Measurements from ENCODE around the gene ARSD. TPM values are rescaled to one million over a fixed set of nuclear protein-coding genes. Genes with fewer than 3 reads are reported as not detected.

Gene ARSD
- total and polyA plus RNA-seq, 2 of the 13 experiments (the other 11 are each of a cell fraction or from before 2014, with no cell fraction given): 4.8 to 6.8 TPM

DNA sequence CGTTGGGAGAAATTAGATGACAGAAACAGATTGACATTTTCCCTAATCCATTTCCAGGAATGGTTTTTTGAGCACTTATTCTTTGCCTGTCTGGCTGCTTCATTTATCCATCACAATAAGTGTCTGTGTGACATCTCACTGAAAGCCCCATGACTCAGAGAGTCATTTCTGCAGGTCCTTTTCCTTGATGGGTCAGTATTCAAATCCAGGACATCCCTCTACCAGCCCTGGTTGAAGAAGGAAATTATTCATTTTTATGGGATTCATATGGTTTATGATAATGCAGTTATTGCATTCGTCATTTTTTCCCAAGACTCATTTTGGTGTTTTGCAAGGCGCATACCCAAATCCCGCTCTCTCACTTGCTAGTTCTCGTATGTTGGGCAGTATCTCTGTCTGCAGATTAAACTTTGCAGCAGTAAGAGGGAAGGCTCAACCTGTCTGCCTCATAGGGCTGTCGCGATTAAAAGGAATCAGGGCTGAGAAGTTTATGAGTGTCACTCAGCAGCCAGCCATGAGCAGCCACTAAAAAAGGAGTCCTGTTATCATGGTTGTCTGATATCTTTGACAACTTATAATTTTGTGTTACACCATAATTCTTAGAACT is 56.4 kb downstream of the ARSD start:
- in situ Hi-C loops (cut with HindIII; ENCODE audit: extremely low pct_ligation_motif_present, low pct_unique_long_range_greater_than_20kb) (no loop called here), intact Hi-C loops (cut with micrococcal nuclease; ENCODE audit: unreplicated experiment) (no loop called here)
- Histone ChIP-seq H3K9me3 (ENCODE audit: low read length) (no peaks in the 10 kb centered on the region), H3K27me3 (ENCODE audit: control insufficient read depth in 1 of 2, insufficient read depth in 2 of 2, low read length in 2 of 2) (no peaks in the 10 kb centered on the region), H3K4me2 (ENCODE audit: low read depth, low read length) (no peak overlapping the region), H3K4me1 (ENCODE audit: insufficient read depth, low read length) (no peaks in the 10 kb centered on the region), H4K20me1 (ENCODE audit: insufficient read depth, low read length) (no peaks in the 10 kb centered on the region), H3K4me3 (replicated peaks in 1 of 3; ENCODE audit: insufficient read depth in 1 of 3, low read depth in 2 of 3, low read length in 3 of 3) (no peak overlapping the region), H3K36me3 (replicated peaks in 1 of 2; ENCODE audit: control insufficient read depth in 1 of 2, insufficient read depth in 2 of 2, low read length in 2 of 2) (no peaks in the 10 kb centered on the region), H2AFZ (ENCODE audit: low read length) (no peak overlapping the region), H3K9ac (ENCODE audit: insufficient read depth, low read depth, low read length) (no peak overlapping the region), H3K27ac (ENCODE audit: extremely low read length, insufficient read depth, low read length) (no peak overlapping the region), H3K79me2 (ENCODE audit: insufficient read depth, low read length) (no peaks in the 10 kb centered on the region)
- ChIA-PET CTCF (ENCODE audit: low intra/inter-chr PET ratio, low total read pairs) (no interaction called here), POLR2A (no interaction called here)
- 98% methylated on average over 7 of the region's 7 CpGs for WGBS (ENCODE audit: low lambda C conversion rate)
- DNase-seq (ENCODE audit: low spot score): no peak
- no peak for TF ChIP-seq DR1 (CRISPR knock-in tag; IDR thresholded peaks at IDR 0.05)
- no peak for TF ChIP-seq PCBP2 (optimal IDR thresholded peaks at IDR 0.05; ENCODE audit: low read depth, low read length, poor library complexity, severe bottlenecking)
- TF ChIP-seq ZNF264 (CRISPR knock-in tag; IDR thresholded peaks at IDR 0.05): no peak
- TF ChIP-seq PAWR (CRISPR knock-in tag; IDR thresholded peaks at IDR 0.05; ENCODE audit: borderline replicate concordance): no peak
- no peak for TF ChIP-seq ZNF382 (CRISPR knock-in tag; IDR thresholded peaks at IDR 0.05; ENCODE audit: borderline replicate concordance)
- TF ChIP-seq SYNCRIP (IDR thresholded peaks at IDR 0.05; ENCODE audit: insufficient read depth, low read depth, low read length): no peak
- TF ChIP-seq, protein P1, sequence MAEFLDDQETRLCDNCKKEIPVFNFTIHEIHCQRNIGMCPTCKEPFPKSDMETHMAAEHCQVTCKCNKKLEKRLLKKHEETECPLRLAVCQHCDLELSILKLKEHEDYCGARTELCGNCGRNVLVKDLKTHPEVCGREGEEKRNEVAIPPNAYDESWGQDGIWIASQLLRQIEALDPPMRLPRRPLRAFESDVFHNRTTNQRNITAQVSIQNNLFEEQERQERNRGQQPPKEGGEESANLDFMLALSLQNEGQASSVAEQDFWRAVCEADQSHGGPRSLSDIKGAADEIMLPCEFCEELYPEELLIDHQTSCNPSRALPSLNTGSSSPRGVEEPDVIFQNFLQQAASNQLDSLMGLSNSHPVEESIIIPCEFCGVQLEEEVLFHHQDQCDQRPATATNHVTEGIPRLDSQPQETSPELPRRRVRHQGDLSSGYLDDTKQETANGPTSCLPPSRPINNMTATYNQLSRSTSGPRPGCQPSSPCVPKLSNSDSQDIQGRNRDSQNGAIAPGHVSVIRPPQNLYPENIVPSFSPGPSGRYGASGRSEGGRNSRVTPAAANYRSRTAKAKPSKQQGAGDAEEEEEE (CRISPR knock-in tag; IDR thresholded peaks at IDR 0.05; ENCODE audit: borderline replicate concordance): no peak
- TF ChIP-seq SRSF4 (IDR thresholded peaks at IDR 0.05; ENCODE audit: low read depth, low read length, poor library complexity, severe bottlenecking): no peak
- no peak for TF ChIP-seq HMGA1 (CRISPR knock-in tag; conservative IDR thresholded peaks at IDR 0.05)
- TF ChIP-seq, protein P2, sequence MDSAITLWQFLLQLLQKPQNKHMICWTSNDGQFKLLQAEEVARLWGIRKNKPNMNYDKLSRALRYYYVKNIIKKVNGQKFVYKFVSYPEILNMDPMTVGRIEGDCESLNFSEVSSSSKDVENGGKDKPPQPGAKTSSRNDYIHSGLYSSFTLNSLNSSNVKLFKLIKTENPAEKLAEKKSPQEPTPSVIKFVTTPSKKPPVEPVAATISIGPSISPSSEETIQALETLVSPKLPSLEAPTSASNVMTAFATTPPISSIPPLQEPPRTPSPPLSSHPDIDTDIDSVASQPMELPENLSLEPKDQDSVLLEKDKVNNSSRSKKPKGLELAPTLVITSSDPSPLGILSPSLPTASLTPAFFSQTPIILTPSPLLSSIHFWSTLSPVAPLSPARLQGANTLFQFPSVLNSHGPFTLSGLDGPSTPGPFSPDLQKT (CRISPR knock-in tag; IDR thresholded peaks at IDR 0.05; ENCODE audit: borderline replicate concordance): no peak
- no peak for TF ChIP-seq ZFP36L1 (CRISPR knock-in tag; IDR thresholded peaks at IDR 0.05)
- TF ChIP-seq CHD2 (IDR thresholded peaks at IDR 0.05; ENCODE audit: low read depth, low read length): no peak
- no peak for TF ChIP-seq NAIF1 (CRISPR knock-in tag; IDR thresholded peaks at IDR 0.05; ENCODE audit: borderline replicate concordance)
- no peak for TF ChIP-seq ZBTB1 (CRISPR knock-in tag; IDR thresholded peaks at IDR 0.05; ENCODE audit: borderline replicate concordance)
- no peak for ATAC-seq
- no peak for FAIRE-seq
- no TSS peak for BruUV-seq (replicated peaks)
